Measurements from ENCODE around the gene GLI2. TPM values are rescaled to one million over a fixed set of nuclear protein-coding genes. Genes with fewer than 3 reads are reported as not detected.

GLI2 gene
- total RNA-seq, 2 donors from 2014 or later, result 17.0 to 24.2 TPM

- Histone ChIP-seq H3K4me3 (ENCODE audit: low read length) (peak overlapping the region; percentile 84), H3K27me3 (ENCODE audit: control insufficient read depth, insufficient read depth, low read length, poor library complexity, severe bottlenecking) (peaks cover 10% of the 10 kb centered on the region), H3K9me3 (ENCODE audit: control insufficient read depth, low read length) (no peaks in the 10 kb centered on the region), H3K36me3 (ENCODE audit: control insufficient read depth, insufficient read depth, low read length) (no peaks in the 10 kb centered on the region), H3K27ac (ENCODE audit: low read depth, low read length) (peak overlapping the region; percentile 89), H3K9ac (ENCODE audit: extremely low read depth, low read length, poor library complexity, severe bottlenecking) (peak overlapping the region; percentile 48), H3K4me1 (ENCODE audit: control insufficient read depth, insufficient read depth, low read length) (peaks cover 10% of the 10 kb centered on the region)
- Mint-ChIP-seq H3K27ac (peak overlapping the region; percentile 55), H3K4me1 (peaks cover 51% of the 10 kb centered on the region), H3K27me3 (ENCODE audit: insufficient read depth) (peaks cover 17% of the 10 kb centered on the region), H3K4me3 (peak overlapping the region; percentile 72), H3K9me3 (no peaks in the 10 kb centered on the region), H3K36me3 (ENCODE audit: low read depth) (no peaks in the 10 kb centered on the region)
- TF ChIP-seq, protein P1, sequence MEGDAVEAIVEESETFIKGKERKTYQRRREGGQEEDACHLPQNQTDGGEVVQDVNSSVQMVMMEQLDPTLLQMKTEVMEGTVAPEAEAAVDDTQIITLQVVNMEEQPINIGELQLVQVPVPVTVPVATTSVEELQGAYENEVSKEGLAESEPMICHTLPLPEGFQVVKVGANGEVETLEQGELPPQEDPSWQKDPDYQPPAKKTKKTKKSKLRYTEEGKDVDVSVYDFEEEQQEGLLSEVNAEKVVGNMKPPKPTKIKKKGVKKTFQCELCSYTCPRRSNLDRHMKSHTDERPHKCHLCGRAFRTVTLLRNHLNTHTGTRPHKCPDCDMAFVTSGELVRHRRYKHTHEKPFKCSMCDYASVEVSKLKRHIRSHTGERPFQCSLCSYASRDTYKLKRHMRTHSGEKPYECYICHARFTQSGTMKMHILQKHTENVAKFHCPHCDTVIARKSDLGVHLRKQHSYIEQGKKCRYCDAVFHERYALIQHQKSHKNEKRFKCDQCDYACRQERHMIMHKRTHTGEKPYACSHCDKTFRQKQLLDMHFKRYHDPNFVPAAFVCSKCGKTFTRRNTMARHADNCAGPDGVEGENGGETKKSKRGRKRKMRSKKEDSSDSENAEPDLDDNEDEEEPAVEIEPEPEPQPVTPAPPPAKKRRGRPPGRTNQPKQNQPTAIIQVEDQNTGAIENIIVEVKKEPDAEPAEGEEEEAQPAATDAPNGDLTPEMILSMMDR (conservative IDR thresholded peaks at IDR 0.05), result no peak
- peak; percentile 90 for DNase-seq
- WGBS, 2 experiments (ENCODE audit: insufficient coverage in 1 of 2, insufficient read length in 1 of 2), result 0% methylated on average over 19 to 48 of the region's 48 CpGs
Observed at GRCh38 chr2:120736624-120737339, 1.1 kb downstream of the GLI2 start.

- Histone ChIP-seq H3K36me3 (ENCODE audit: control insufficient read depth, insufficient read depth, low read length) (no peaks in the 10 kb centered on the region), H3K4me3 (ENCODE audit: low read length) (peak overlapping the region; percentile 84), H3K9ac (ENCODE audit: extremely low read depth, low read length, poor library complexity, severe bottlenecking) (peak overlapping the region; percentile 48), H3K4me1 (ENCODE audit: control insufficient read depth, insufficient read depth, low read length) (peaks cover 10% of the 10 kb centered on the region), H3K27ac (ENCODE audit: low read depth, low read length) (peak overlapping the region; percentile 89), H3K9me3 (ENCODE audit: control insufficient read depth, low read length) (no peaks in the 10 kb centered on the region), H3K27me3 (ENCODE audit: control insufficient read depth, insufficient read depth, low read length, poor library complexity, severe bottlenecking) (peaks cover 10% of the 10 kb centered on the region)
- no peaks in the 10 kb centered on the region for H3K36me3 Mint-ChIP-seq (ENCODE audit: low read depth)
- peak overlapping the region; percentile 54 for H3K27ac Mint-ChIP-seq
- H3K4me1 Mint-ChIP-seq, result peaks cover 56% of the 10 kb centered on the region
- DNase-seq, result peak; percentile 91
- peaks cover 17% of the 10 kb centered on the region for H3K27me3 Mint-ChIP-seq (ENCODE audit: insufficient read depth)
- peak overlapping the region; percentile 72 for H3K4me3 Mint-ChIP-seq
- TF ChIP-seq, protein P1 (conservative IDR thresholded peaks at IDR 0.05), result no peak
- WGBS, 2 experiments (ENCODE audit: insufficient coverage in 1 of 2, insufficient read length in 1 of 2), result 1% methylated on average over 22 to 37 of the region's 37 CpGs
- no peaks in the 10 kb centered on the region for H3K9me3 Mint-ChIP-seq
Observed at GRCh38 chr2:120737340-120738101, 1.9 kb downstream of the GLI2 start.

- peaks cover 56% of the 10 kb centered on the region for H3K4me1 Mint-ChIP-seq
- H3K9me3 Mint-ChIP-seq, result no peaks in the 10 kb centered on the region
- H3K27me3 Mint-ChIP-seq (ENCODE audit: insufficient read depth), result peaks cover 14% of the 10 kb centered on the region
- DNase-seq, result no peak
- Histone ChIP-seq H3K27me3 (ENCODE audit: control insufficient read depth, insufficient read depth, low read length, poor library complexity, severe bottlenecking) (peaks cover 10% of the 10 kb centered on the region), H3K36me3 (ENCODE audit: control insufficient read depth, insufficient read depth, low read length) (no peaks in the 10 kb centered on the region), H3K4me3 (ENCODE audit: low read length) (peak overlapping the region; percentile 84), H3K4me1 (ENCODE audit: control insufficient read depth, insufficient read depth, low read length) (peaks cover 10% of the 10 kb centered on the region), H3K9ac (ENCODE audit: extremely low read depth, low read length, poor library complexity, severe bottlenecking) (peak overlapping the region; percentile 48), H3K27ac (ENCODE audit: low read depth, low read length) (peak overlapping the region; percentile 21), H3K9me3 (ENCODE audit: control insufficient read depth, low read length) (no peaks in the 10 kb centered on the region)
- H3K27ac Mint-ChIP-seq, result peak overlapping the region; percentile 54
- H3K36me3 Mint-ChIP-seq (ENCODE audit: low read depth), result no peaks in the 10 kb centered on the region
- 6 to 22% methylated on average over 5 to 7 of the region's 7 CpGs for WGBS, 2 experiments (ENCODE audit: insufficient coverage in 1 of 2, insufficient read length in 1 of 2)
- H3K4me3 Mint-ChIP-seq, result peak overlapping the region; percentile 72
- TF ChIP-seq, protein P1 (conservative IDR thresholded peaks at IDR 0.05), result no peak
Observed at GRCh38 chr2:120738117-120738516, 2.4 kb downstream of the GLI2 start.
